Activated CD4-positive, alpha-beta T cell treated with anti-CD3 and anti-CD28 coated beads for 36 hours (primary cell): Measurements from ENCODE around the gene DIS3L. TPM values are rescaled to one million over a fixed set of nuclear protein-coding genes. Genes with fewer than 3 reads are reported as not detected.
"Not testable (repeated sequence)": the region's sequence is repeated elsewhere in the genome, so short reads cannot be mapped to it uniquely, and the experiment has no call there.

Experiments used
- ATAC-seq: fragments of 200-7000 bp; cut with Tn5 transposase; one replicate; pipeline ENCODE4 v1.10.0; 2021; ENCODE audit warnings: mild to moderate bottlenecking, moderate library complexity
- CTCF ChIA-PET: fragments of 350-600 bp; sonication (Branson Sonifier 250); formaldehyde crosslinking; loops from one replicate; lab custom pipeline; 2021; ENCODE audit warnings: antibody characterized with exemption; lab: Charles Lee
- POLR2A ChIA-PET: fragments of 350-600 bp; sonication (Branson Sonifier 250); formaldehyde crosslinking; loops from one replicate; lab custom pipeline; 2021; ENCODE audit warnings: antibody characterized with exemption, inconsistent platforms; lab: Charles Lee
- DNase-seq: peaks from one replicate; pipeline ENCODE4 v3.0.0-alpha.2; 2020
- H3K27ac Mint-ChIP-seq: one replicate; pipeline ENCODE4 v1.8.0; 2021; ENCODE audit warnings: mixed read lengths
- H3K27me3 Mint-ChIP-seq: one replicate; pipeline ENCODE4 v1.8.0; 2021; ENCODE audit warnings: mixed read lengths
- H3K36me3 Mint-ChIP-seq: one replicate; pipeline ENCODE4 v1.8.0; 2021; ENCODE audit warnings: low read depth, mixed read lengths
- H3K4me1 Mint-ChIP-seq: one replicate; pipeline ENCODE4 v1.8.0; 2021; ENCODE audit warnings: mixed read lengths
- H3K4me3 Mint-ChIP-seq: one replicate; pipeline ENCODE4 v1.8.0; 2021; ENCODE audit warnings: mild to moderate bottlenecking, moderate library complexity, mixed read lengths
- H3K9me3 Mint-ChIP-seq: one replicate; pipeline ENCODE4 v1.8.0; 2021; ENCODE audit warnings: low read depth, mixed read lengths
- intact Hi-C, 2 experiments: fragments of 100-400 bp; cut with DNase I in 1 of 2; cut with micrococcal nuclease in 1 of 2; formaldehyde crosslinking; loops; one replicate each; pipeline versions ENCODE4 v1.14.2 to v1.15.1; 2022 to 2024; cut with DNase I, micrococcal nuclease
- total RNA-seq, 2 experiments: library from RNA; stranded (reverse); gene quantifications; one replicate each; pipeline ENCODE4 v1.2.3, GENCODE V29; 2021

The DIS3L gene
- total RNA-seq, 2 experiments from 2014 or later, result 24.6 to 25.9 TPM

DNA sequence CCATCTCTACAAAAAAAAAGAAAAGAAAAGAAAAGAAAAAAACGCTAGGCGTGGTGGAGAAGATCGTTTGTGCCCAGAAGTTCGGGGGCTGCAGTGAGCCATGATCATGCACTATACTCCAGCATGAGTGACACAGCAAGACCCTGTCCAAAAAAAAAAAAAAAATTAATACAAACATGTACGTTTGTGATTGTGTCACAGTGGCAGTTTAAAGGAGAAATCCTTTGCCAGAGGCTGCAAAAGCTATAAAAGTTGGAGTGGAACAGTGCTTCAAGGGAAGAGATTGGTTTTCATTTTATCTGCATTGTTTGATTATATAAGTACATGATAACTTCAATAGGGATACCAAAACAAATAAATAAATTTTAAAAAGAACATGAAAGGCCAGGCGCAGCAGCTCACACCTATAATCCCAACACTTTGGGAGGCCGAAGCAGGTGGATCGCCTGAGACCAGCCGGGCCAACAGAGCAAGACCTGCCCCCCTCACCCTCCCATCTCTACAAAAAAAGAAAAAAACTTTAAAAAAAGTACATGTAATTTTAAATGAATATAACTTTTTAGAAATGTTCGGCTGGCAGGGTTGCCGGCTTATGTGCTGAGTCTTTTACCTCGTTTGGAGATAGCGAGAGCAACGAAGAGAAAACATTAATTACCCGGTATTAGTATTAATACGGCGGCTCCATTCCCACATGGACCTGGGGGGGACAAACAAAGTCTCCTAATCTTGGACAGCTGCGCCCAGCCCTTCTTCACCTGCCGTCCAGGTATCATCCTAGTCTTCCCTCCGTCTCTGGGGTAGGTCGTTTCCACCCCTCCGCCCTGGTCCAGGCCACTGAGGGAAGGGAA, 573 bp upstream of the DIS3L start:
- H3K27ac Mint-ChIP-seq, result peak overlapping the region; percentile 90
- intact Hi-C loops, result loop anchor here (1.0 to 10.0 kb wide), 8 partner anchors 40 to 775 kb away; partner anchors contain the start of genes INTS14 (in 2 of the 2), DPP8 (in 1 of the 2), MEGF11 (in 1 of the 2) and RAB11A (in 1 of the 2)
- ChIA-PET POLR2A (interaction anchor here (0.7 kb wide), 1 partner anchor 347 kb away, joined by 3 read pairs; no protein-coding TSS in a partner anchor), CTCF (interaction anchor here (0.6 to 1.1 kb wide), 4 partner anchors 41 to 163 kb away, joined by 3 to 7 read pairs (median 3); no protein-coding TSS in a partner anchor)
- H3K4me3 Mint-ChIP-seq, result peak overlapping the region; percentile 79
- H3K4me1 Mint-ChIP-seq, result peaks cover 49% of the 10 kb centered on the region
- DNase-seq (peak; percentile 15), ATAC-seq (no peak)
- peaks cover 2% of the 10 kb centered on the region for H3K36me3 Mint-ChIP-seq
- H3K9me3 Mint-ChIP-seq, result no peaks in the 10 kb centered on the region
- no peaks in the 10 kb centered on the region for H3K27me3 Mint-ChIP-seq

GRCh38 chr15:66294157-66294931, 976 bp downstream of the DIS3L start:
- peak overlapping the region; percentile 86 for H3K4me3 Mint-ChIP-seq
- no peaks in the 10 kb centered on the region for H3K9me3 Mint-ChIP-seq
- H3K27ac Mint-ChIP-seq, result peak overlapping the region; percentile 88
- H3K4me1 Mint-ChIP-seq, result peaks cover 49% of the 10 kb centered on the region
- peak; percentile 48 for DNase-seq
- ATAC-seq, result peak; percentile 37
- no peaks in the 10 kb centered on the region for H3K27me3 Mint-ChIP-seq
- intact Hi-C loops, result loop anchor here (1.0 to 10.0 kb wide), 7 partner anchors 42 to 680 kb away; partner anchors contain the start of genes INTS14 (in 1 of the 2), MAP2K1 (in 1 of the 2), MEGF11 (in 1 of the 2) and RPL4 (in 1 of the 2)
- H3K36me3 Mint-ChIP-seq, result peaks cover 2% of the 10 kb centered on the region
- CTCF ChIA-PET, result interaction anchor here (0.6 to 1.6 kb wide), 6 partner anchors 9 to 551 kb away, joined by 3 to 9 read pairs (median 3); partner anchors contain the start of gene SNAPC5
- POLR2A ChIA-PET, result no interaction called here

DNA sequence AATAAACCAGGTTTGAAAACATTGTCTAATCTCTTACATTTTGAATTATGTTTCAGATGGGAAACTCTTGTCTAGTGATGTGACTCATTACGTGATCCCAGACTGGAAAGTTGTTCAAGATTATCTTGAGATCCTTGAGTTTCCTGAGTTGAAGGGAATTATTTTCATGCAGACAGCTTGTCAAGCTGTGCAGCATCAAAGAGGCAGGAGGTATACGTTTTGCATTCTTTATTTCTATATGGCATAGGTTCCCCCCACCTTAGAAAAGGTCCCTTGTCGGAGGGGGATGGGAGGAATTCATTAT, 1.5 kb downstream of the DIS3L start:
- Mint-ChIP-seq H3K4me1 (peaks cover 49% of the 10 kb centered on the region), H3K27me3 (no peaks in the 10 kb centered on the region), H3K27ac (peak overlapping the region; percentile 88), H3K9me3 (no peaks in the 10 kb centered on the region), H3K4me3 (peak overlapping the region; percentile 86), H3K36me3 (peaks cover 3% of the 10 kb centered on the region)
- ChIA-PET POLR2A (no interaction called here), CTCF (interaction anchor here (0.6 to 1.6 kb wide), 5 partner anchors 9 to 254 kb away, joined by 3 to 9 read pairs (median 3); partner anchors contain the start of gene SNAPC5)
- intact Hi-C loops, result loop anchor here (1.0 to 10.0 kb wide), 7 partner anchors 43 to 680 kb away; partner anchors contain the start of genes INTS14 (in 1 of the 2), MAP2K1 (in 1 of the 2), MEGF11 (in 1 of the 2) and RPL4 (in 1 of the 2)
- DNase-seq, result no peak
- no peak for ATAC-seq

- H3K27ac Mint-ChIP-seq, result no peak overlapping the region
- no peak for DNase-seq
- intact Hi-C loops, result loop anchor here in 1 of 2 experiments (10.0 kb wide), 1 partner anchor 681 kb away; the partner anchor contains the start of gene INTS14
- H3K36me3 Mint-ChIP-seq, result peaks cover 11% of the 10 kb centered on the region
- no peak for ATAC-seq
- H3K27me3 Mint-ChIP-seq, result no peaks in the 10 kb centered on the region
- ChIA-PET CTCF (interaction anchor here (1.6 kb wide), 1 partner anchor 202 kb away, joined by 9 read pairs; the partner anchor contains the start of gene SNAPC5), POLR2A (no interaction called here)
- no peak overlapping the region for H3K4me3 Mint-ChIP-seq
- H3K9me3 Mint-ChIP-seq, result no peaks in the 10 kb centered on the region
- peaks cover 40% of the 10 kb centered on the region for H3K4me1 Mint-ChIP-seq
Observed at GRCh38 chr15:66296186-66296585, 2.8 kb downstream of the DIS3L start.

DNA sequence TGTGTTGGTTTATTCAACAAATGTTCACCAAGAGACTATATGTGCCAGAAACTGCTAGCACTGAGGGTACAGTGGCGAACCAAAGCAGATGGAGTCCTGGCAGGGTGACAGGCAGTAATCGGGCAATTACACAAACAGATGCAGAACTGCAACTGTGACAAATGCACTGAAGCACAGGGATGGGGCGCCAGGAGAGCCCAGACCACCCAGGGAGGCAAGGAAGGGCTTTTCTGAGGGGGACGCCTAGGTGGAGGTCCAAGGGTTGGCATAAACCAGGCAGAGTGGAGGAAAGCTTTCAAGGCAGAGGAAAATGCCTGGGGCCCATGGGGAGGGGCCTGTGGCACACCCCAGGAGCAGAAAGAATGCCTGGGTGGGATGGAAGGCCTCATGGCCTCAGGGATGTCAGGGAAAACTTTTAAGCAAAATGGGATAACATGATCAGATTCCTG, 5.5 kb downstream of the DIS3L start:
- H3K4me3 Mint-ChIP-seq, result no peak overlapping the region
- no peak for DNase-seq
- ChIA-PET POLR2A (no interaction called here), CTCF (interaction anchor here (0.8 kb wide), 1 partner anchor 10 kb away, joined by 8 read pairs; no protein-coding TSS in a partner anchor)
- H3K27me3 Mint-ChIP-seq, result no peaks in the 10 kb centered on the region
- peaks cover 12% of the 10 kb centered on the region for H3K36me3 Mint-ChIP-seq
- no peaks in the 10 kb centered on the region for H3K9me3 Mint-ChIP-seq
- ATAC-seq, result no peak
- H3K27ac Mint-ChIP-seq, result peak overlapping the region; percentile 2
- intact Hi-C loops, result loop anchor here in 1 of 2 experiments (10.0 kb wide), 1 partner anchor 684 kb away; the partner anchor contains the start of gene INTS14
- peaks cover 26% of the 10 kb centered on the region for H3K4me1 Mint-ChIP-seq

DNA sequence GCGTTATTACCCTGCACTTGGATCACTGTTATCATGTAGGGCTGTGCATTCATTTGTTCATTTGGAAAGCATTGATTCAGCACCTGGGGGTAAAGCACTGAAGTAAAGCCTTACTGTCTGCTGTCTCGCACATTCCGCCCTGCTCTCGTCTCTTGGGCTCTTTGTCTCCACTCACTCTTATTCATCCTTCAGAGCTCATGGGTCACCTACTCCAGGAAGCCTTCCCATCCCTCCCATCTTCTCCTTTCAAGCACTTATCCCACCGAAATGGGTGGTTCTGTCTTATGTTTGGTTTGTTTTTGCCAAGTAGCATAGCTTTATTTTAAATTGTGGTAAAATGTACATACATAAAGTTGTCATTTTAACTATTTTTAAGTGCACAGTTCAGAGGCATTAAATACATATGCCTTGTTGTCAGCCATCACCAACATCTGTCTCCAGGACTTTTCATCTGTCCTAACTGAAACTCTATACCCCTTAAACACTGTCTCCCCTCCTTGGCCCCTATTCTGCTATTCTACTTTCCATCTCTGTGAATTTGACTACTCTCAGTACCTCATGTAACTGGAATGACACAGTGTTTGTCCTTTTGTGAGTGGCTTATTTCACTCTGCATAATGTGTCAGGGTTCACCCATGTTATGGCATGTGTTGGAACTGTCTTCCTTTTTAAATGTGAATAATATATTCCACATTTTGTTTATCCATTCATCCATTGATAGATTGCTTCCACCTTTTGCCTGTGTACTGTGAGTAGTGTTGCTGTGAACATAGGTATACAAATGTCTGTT, 9.3 kb downstream of the DIS3L start:
- Mint-ChIP-seq H3K9me3 (no peaks in the 10 kb centered on the region), H3K27ac (peak overlapping the region; percentile 1), H3K4me3 (no peak overlapping the region), H3K36me3 (peaks cover 10% of the 10 kb centered on the region), H3K4me1 (no peaks in the 10 kb centered on the region), H3K27me3 (no peaks in the 10 kb centered on the region)
- no peak for DNase-seq
- POLR2A ChIA-PET, result no interaction called here
- intact Hi-C loops, result no loop called here
- ATAC-seq, result no peak
- CTCF ChIA-PET, result interaction anchor here (0.6 to 1.1 kb wide), 2 partner anchors 10 to 69 kb away, joined by 3 read pairs; no protein-coding TSS in a partner anchor

DNA sequence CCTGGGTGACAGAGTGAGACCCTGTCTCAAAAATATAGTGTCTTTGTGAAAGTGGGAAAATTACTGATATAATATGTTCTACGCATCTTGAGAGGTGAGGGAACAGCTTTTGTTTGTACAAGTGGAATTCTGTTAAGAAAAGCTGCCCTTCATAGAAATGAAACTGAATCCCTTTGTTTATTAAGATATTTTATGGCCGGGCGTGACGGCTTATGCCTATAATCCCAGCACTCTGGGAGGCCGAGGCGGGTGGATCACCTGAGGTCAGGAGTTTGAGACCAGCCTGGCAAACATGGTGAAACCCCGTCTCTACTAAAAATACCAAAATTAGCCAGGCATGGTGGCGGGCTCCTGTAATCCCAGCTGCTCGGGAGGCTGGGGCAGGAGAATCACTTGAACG, 11.1 kb downstream of the DIS3L start:
- intact Hi-C loops, CTCF ChIA-PET, H3K4me1 Mint-ChIP-seq, H3K27me3 Mint-ChIP-seq, H3K27ac Mint-ChIP-seq, H3K4me3 Mint-ChIP-seq, ATAC-seq, DNase-seq, POLR2A ChIA-PET, H3K9me3 Mint-ChIP-seq: not testable (repeated sequence)
- peaks cover 17% of the 10 kb centered on the region for H3K36me3 Mint-ChIP-seq

DNA sequence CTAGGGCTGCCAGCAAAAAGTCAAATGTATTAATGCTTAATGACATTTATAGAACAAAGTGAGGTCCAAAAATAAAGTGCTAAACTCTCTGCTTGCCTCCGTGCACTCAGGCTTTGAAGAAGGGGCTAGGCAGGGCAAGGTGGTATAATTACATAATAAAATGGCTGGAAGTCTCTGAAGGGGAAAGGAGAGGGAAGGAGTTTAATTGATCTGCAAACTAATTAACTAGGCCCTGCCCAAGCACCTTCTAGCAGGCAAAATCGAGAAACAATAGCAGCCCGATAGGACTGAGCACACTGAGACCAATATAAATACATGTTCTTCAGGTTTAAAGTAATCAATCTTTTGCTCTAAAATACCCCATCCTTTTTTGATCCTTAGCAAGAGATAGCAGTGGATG, 13.0 kb downstream of the DIS3L start:
- Mint-ChIP-seq H3K4me1 (no peaks in the 10 kb centered on the region), H3K27me3 (no peaks in the 10 kb centered on the region), H3K27ac (no peak overlapping the region), H3K4me3 (no peak overlapping the region), H3K36me3 (peaks cover 18% of the 10 kb centered on the region), H3K9me3 (no peaks in the 10 kb centered on the region)
- ChIA-PET CTCF (interaction anchor here (0.7 kb wide), 1 partner anchor 10 kb away, joined by 3 read pairs; no protein-coding TSS in a partner anchor), POLR2A (no interaction called here)
- DNase-seq (no peak), ATAC-seq (no peak)
- intact Hi-C loops, result no loop called here

DNA sequence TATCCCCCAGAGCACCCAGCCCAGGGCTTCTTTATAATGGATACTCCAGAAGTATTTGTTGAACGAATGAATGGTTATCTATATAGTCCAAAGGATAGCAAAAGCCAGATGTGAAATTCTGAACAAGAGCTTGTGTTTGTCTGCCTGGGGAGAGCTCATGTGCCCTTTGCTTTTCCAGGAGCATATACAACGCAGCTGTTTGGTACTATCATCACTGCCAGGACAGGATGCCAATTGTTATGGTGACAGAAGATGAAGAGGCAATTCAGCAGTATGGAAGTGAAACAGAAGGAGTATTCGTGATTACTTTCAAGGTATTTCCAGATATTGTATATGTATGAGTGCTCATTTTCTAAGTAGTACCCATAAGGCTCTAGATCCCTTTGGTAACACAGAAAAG, 15.2 kb downstream of the DIS3L start:
- ATAC-seq (no peak), DNase-seq (no peak)
- Mint-ChIP-seq H3K27ac (no peak overlapping the region), H3K9me3 (no peaks in the 10 kb centered on the region), H3K4me3 (no peak overlapping the region), H3K4me1 (no peaks in the 10 kb centered on the region), H3K36me3 (peaks cover 26% of the 10 kb centered on the region), H3K27me3 (no peaks in the 10 kb centered on the region)
- CTCF ChIA-PET, result interaction anchor here (0.7 to 1.7 kb wide), 2 partner anchors 21 to 41 kb away, joined by 3 to 4 read pairs; no protein-coding TSS in a partner anchor
- POLR2A ChIA-PET, result interaction anchor here (0.6 kb wide), 1 partner anchor 186 kb away, joined by 3 read pairs; no protein-coding TSS in a partner anchor
- intact Hi-C loops, result no loop called here

GRCh38 chr15:66309828-66310227, 16.5 kb downstream of the DIS3L start:
- intact Hi-C loops, result no loop called here
- Mint-ChIP-seq H3K4me3 (no peak overlapping the region), H3K36me3 (peaks cover 26% of the 10 kb centered on the region), H3K4me1 (no peaks in the 10 kb centered on the region), H3K27me3 (no peaks in the 10 kb centered on the region), H3K27ac (no peak overlapping the region), H3K9me3 (no peaks in the 10 kb centered on the region)
- CTCF ChIA-PET, result interaction anchor here (0.6 kb wide), 1 partner anchor 22 kb away, joined by 3 read pairs; no protein-coding TSS in a partner anchor
- DNase-seq, result no peak
- POLR2A ChIA-PET, result interaction anchor here (0.6 kb wide), 1 partner anchor 27 kb away, joined by 4 read pairs; no protein-coding TSS in a partner anchor
- no peak for ATAC-seq
